Liver (tissue), 9 donors: ENCODE measurements around the gene PRB2. TPM values are rescaled to one million over a fixed set of nuclear protein-coding genes. Genes with fewer than 3 reads are reported as not detected.

Experiments
- DNase-seq: peaks from one replicate; pipeline ENCODE4 v3.0.0-alpha.2; 2017; ENCODE audit warnings: low spot score
- H3K27ac ChIP-seq, 2 donors: one replicate each; pipeline ENCODE4 v1.7.0; 2013; ENCODE audit warnings: inconsistent platforms in 2 of 2, low read length in 2 of 2, control low read depth in 1 of 2, low read depth in 1 of 2, mild to moderate bottlenecking in 1 of 2
- H3K27me3 ChIP-seq, 4 donors: one replicate each; pipeline versions ENCODE4 v1.6.1 to v1.7.0; 2013; ENCODE audit warnings: low read length in 3 of 4, inconsistent platforms in 1 of 4, mild to moderate bottlenecking in 1 of 4, moderate library complexity in 1 of 4; ENCODE audit not compliant: control insufficient read depth in 4 of 4, insufficient read depth in 4 of 4
- H3K36me3 ChIP-seq, 4 donors: one replicate each; pipeline versions ENCODE4 v1.6.1 to v1.7.0; 2013; ENCODE audit warnings: low read length in 3 of 4, mild to moderate bottlenecking in 3 of 4, low read depth in 1 of 4, moderate library complexity in 1 of 4; ENCODE audit not compliant: control insufficient read depth in 4 of 4, insufficient read depth in 3 of 4
- H3K4me1 ChIP-seq, 4 donors: one replicate each; pipeline versions ENCODE4 v1.6.1 to v1.7.0; 2013; ENCODE audit warnings: low read length in 3 of 4, mild to moderate bottlenecking in 3 of 4, moderate library complexity in 1 of 4; ENCODE audit not compliant: control insufficient read depth in 4 of 4, insufficient read depth in 4 of 4
- H3K4me3 ChIP-seq, 3 donors: one replicate each; pipeline versions ENCODE4 v1.6.1 to v1.7.0; 2013; ENCODE audit warnings: low read length in 3 of 3, control low read depth in 1 of 3, low read depth in 1 of 3, mild to moderate bottlenecking in 1 of 3
- H3K9ac ChIP-seq, 2 donors: one replicate each; pipeline ENCODE4 v1.7.0; 2013; ENCODE audit warnings: low read length in 2 of 2, mild to moderate bottlenecking in 2 of 2, moderate library complexity in 2 of 2, control low read depth in 1 of 2, low read depth in 1 of 2
- H3K9me3 ChIP-seq, 4 donors: one replicate each; pipeline versions ENCODE4 v1.6.1 to v1.7.0; 2013; ENCODE audit warnings: low read length in 3 of 4; ENCODE audit not compliant: control insufficient read depth in 4 of 4
- EGR1 ChIP-seq, 2 donors: IDR thresholded peaks; 2 replicates each; pipeline ENCODE4 v1.6.1; 2016 to 2018; ENCODE audit warnings: antibody characterized with exemption in 2 of 2, low read depth in 2 of 2
- FOXA1 ChIP-seq: IDR thresholded peaks from 2 replicates; pipeline ENCODE4 v1.6.1; 2016; ENCODE audit warnings: antibody characterized with exemption
- FOXA2 ChIP-seq: IDR thresholded peaks from 2 replicates; pipeline ENCODE4 v1.6.1; 2016; ENCODE audit warnings: antibody characterized with exemption
- HNF4G ChIP-seq: IDR thresholded peaks from 2 replicates; pipeline ENCODE4 v1.6.1; 2016; ENCODE audit warnings: antibody characterized with exemption
- JUND ChIP-seq, 2 donors: IDR thresholded peaks; 2 replicates each; pipeline ENCODE4 v1.6.1; 2016; ENCODE audit warnings: antibody characterized with exemption in 2 of 2
- NR2F2 ChIP-seq: IDR thresholded peaks from 2 replicates; pipeline ENCODE4 v1.6.1; 2016; ENCODE audit warnings: antibody characterized with exemption
- RAD21 ChIP-seq, 2 donors: IDR thresholded peaks; 2 replicates each; pipeline ENCODE4 v1.6.1; 2016; ENCODE audit warnings: antibody characterized with exemption in 2 of 2, mild to moderate bottlenecking in 2 of 2
- RXRA ChIP-seq, 2 donors: IDR thresholded peaks; 2 replicates each; pipeline ENCODE4 v1.6.1; 2017 to 2018; ENCODE audit warnings: antibody characterized with exemption in 2 of 2, mild to moderate bottlenecking in 1 of 2
- SP1 ChIP-seq: IDR thresholded peaks from 2 replicates; pipeline ENCODE4 v1.6.1; 2018; ENCODE audit warnings: antibody characterized with exemption, mild to moderate bottlenecking
- WGBS: extraction: QIAGEN DNeasy Blood & Tissue Kit; methylation state at CpG from one replicate; pipeline ENCODE4 v1.1.7; 2013; 5-methylcytosine and 5-hydroxymethylcytosine counted together
- polyA plus RNA-seq, 2 donors: library from polyadenylated mRNA; stranded (reverse) in 1 of 2; unstranded in 1 of 2; fragments of 200-250 nt in 1 of 2; fragments of >200 nt in 1 of 2; fragmentation: Nextera tagmentation in 1 of 2; extraction: Ambion mirVana in 1 of 2; gene quantifications; one replicate each; pipeline versions ENCODE4 v1.2.1 to v1.2.3, GENCODE V29; 2013 to 2015
- total RNA-seq, 2 donors: library from RNA; depleted of rRNA; stranded (reverse); fragments of >200 nt; gene quantifications; one replicate each; pipeline ENCODE4 v1.2.3, GENCODE V29; 2014
- TF ChIP-seq, protein P1 (sequence below): IDR thresholded peaks from 2 replicates; pipeline ENCODE4 v1.6.1; 2016; ENCODE audit warnings: antibody characterized with exemption
- TF ChIP-seq, protein P2 (sequence below): fragments of 150-350 bp; IDR thresholded peaks from 2 replicates; pipeline ENCODE4 v1.5.1; 2017; ENCODE audit warnings: improper control_type of control experiment, low read depth, low read length; ENCODE audit not compliant: missing input control
- donor health status: healthy.
- donor health status: healthy.
- donor health status: healthy.
- donor health status: healthy.
- donor health status: healthy.

The PRB2 gene
- total and polyA plus RNA-seq, 4 donors: not detected

DNA sequence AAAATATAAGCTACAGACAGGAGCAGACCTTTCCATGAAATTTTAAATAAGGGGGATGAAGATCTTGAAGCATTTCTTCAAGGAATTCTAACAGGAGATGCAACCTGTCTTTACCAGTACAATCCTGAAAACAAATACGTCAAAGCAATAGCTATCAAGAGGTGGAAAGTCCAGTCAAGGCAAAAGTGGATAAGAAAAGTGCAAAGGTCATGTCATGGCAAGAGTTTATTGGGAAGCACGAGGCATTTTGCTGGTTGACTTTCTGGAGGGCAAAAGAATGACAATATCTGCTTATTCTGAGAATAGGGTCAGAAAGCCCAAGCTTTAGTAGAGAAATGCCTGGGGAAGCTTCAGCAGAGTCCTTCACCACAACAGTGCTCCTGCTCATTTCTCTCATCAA lies 50.9 kb downstream of the PRB2 start:
- Histone ChIP-seq H3K4me3 (no peak overlapping the region), H3K36me3 (no peaks in the 10 kb centered on the region), H3K4me1 (no peaks in the 10 kb centered on the region), H3K9me3 (no peaks in the 10 kb centered on the region), H3K9ac (no peak overlapping the region), H3K27ac (no peak overlapping the region), H3K27me3 (no peaks in the 10 kb centered on the region)
- DNase-seq: no peak
- no peak for TF ChIP-seq FOXA2
- TF ChIP-seq, protein P1, sequence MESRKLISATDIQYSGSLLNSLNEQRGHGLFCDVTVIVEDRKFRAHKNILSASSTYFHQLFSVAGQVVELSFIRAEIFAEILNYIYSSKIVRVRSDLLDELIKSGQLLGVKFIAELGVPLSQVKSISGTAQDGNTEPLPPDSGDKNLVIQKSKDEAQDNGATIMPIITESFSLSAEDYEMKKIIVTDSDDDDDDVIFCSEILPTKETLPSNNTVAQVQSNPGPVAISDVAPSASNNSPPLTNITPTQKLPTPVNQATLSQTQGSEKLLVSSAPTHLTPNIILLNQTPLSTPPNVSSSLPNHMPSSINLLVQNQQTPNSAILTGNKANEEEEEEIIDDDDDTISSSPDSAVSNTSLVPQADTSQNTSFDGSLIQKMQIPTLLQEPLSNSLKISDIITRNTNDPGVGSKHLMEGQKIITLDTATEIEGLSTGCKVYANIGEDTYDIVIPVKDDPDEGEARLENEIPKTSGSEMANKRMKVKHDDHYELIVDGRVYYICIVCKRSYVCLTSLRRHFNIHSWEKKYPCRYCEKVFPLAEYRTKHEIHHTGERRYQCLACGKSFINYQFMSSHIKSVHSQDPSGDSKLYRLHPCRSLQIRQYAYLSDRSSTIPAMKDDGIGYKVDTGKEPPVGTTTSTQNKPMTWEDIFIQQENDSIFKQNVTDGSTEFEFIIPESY: no peak
- TF ChIP-seq SP1: no peak
- no peak for TF ChIP-seq NR2F2
- TF ChIP-seq EGR1 (IDR thresholded peaks at IDR 0.05; ENCODE audit: low read depth in 2 of 2): no peak
- TF ChIP-seq RAD21 (IDR thresholded peaks at IDR 0.05): no peak
- TF ChIP-seq, protein P2, sequence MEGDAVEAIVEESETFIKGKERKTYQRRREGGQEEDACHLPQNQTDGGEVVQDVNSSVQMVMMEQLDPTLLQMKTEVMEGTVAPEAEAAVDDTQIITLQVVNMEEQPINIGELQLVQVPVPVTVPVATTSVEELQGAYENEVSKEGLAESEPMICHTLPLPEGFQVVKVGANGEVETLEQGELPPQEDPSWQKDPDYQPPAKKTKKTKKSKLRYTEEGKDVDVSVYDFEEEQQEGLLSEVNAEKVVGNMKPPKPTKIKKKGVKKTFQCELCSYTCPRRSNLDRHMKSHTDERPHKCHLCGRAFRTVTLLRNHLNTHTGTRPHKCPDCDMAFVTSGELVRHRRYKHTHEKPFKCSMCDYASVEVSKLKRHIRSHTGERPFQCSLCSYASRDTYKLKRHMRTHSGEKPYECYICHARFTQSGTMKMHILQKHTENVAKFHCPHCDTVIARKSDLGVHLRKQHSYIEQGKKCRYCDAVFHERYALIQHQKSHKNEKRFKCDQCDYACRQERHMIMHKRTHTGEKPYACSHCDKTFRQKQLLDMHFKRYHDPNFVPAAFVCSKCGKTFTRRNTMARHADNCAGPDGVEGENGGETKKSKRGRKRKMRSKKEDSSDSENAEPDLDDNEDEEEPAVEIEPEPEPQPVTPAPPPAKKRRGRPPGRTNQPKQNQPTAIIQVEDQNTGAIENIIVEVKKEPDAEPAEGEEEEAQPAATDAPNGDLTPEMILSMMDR: no peak
- TF ChIP-seq HNF4G: no peak
- no peak for TF ChIP-seq JUND (IDR thresholded peaks at IDR 0.05)
- TF ChIP-seq FOXA1: no peak
- no peak for TF ChIP-seq RXRA (IDR thresholded peaks at IDR 0.05)
- 60% methylated on average over 2 of the region's 2 CpGs for WGBS

Other genes with a start within 250 kb of the PRB2 start
- gene SMIM10L1, start 224.4 kb downstream of the PRB2 start, total RNA-seq: 1 to 10 TPM; 4.9 to 6.3 TPM
- gene SMIM10L1, start 224.4 kb downstream of the PRB2 start, polyA plus RNA-seq: 1 to 10 TPM; 6.0 to 6.3 TPM
- not detected for gene TAS2R42, start 208.6 kb downstream of the PRB2 start, total RNA-seq
- gene TAS2R42, start 208.6 kb downstream of the PRB2 start, polyA plus RNA-seq: not detected
- not detected for gene PRB3, start 125.9 kb downstream of the PRB2 start, total RNA-seq
- not detected for gene PRB3, start 125.9 kb downstream of the PRB2 start, polyA plus RNA-seq
- not detected for gene PRB4, start 85.1 kb downstream of the PRB2 start, total RNA-seq
- not detected for gene PRB4, start 85.1 kb downstream of the PRB2 start, polyA plus RNA-seq